Activated CD4-positive, alpha-beta T cell treated with anti-CD3 and anti-CD28 coated beads for 48 hours (primary cell): ENCODE data around the gene GARS1.
A peak's percentile ranks its signal among the peaks of the same experiment; 100 is the strongest.
"Not testable (repeated sequence)": the region's sequence is repeated elsewhere in the genome, so short reads cannot be mapped to it uniquely, and the experiment has no call there.

Experiments used
- DNase-seq: peaks from one replicate; pipeline ENCODE4 v3.0.0-alpha.2; 2020

Gene GARS1

GRCh38 chr7:30583181-30583580 is 11.5 kb upstream of the GARS1 start:
- no peak for DNase-seq

- DNase-seq = no peak
Observed at GRCh38 chr7:30584415-30584814, 10.3 kb upstream of the GARS1 start.

GRCh38 chr7:30584965-30585364 is 9.7 kb upstream of the GARS1 start:
- no peak for DNase-seq

- no peak for DNase-seq
Observed at GRCh38 chr7:30585675-30586074, 9.0 kb upstream of the GARS1 start.

GRCh38 chr7:30587547-30587946 is 7.1 kb upstream of the GARS1 start:
- not testable (repeated sequence) for DNase-seq

- DNase-seq = no peak
Observed at GRCh38 chr7:30589111-30589510, 5.6 kb upstream of the GARS1 start.

- peak; percentile 60 for DNase-seq
Observed at GRCh38 chr7:30594048-30594539, 584 bp upstream of the GARS1 start.

- DNase-seq = no peak
Observed at GRCh38 chr7:30595436-30596013, 847 bp downstream of the GARS1 start.

GRCh38 chr7:30596014-30596641 is 1.4 kb downstream of the GARS1 start:
- DNase-seq = peak; percentile 29

- no peak for DNase-seq
Observed at GRCh38 chr7:30596721-30597120, 2.0 kb downstream of the GARS1 start.

GRCh38 chr7:30598121-30598876 is 3.6 kb downstream of the GARS1 start:
- DNase-seq = no peak

GRCh38 chr7:30604901-30605300 is 10.2 kb downstream of the GARS1 start:
- DNase-seq = no peak

- DNase-seq = no peak
Observed at GRCh38 chr7:30605832-30606231, 11.2 kb downstream of the GARS1 start.

GRCh38 chr7:30612658-30613265 is 18.1 kb downstream of the GARS1 start:
- peak; percentile 67 for DNase-seq

- DNase-seq = no peak
Observed at GRCh38 chr7:30613366-30614325, 19.0 kb downstream of the GARS1 start.

- no peak for DNase-seq
Observed at GRCh38 chr7:30616318-30616717, 21.6 kb downstream of the GARS1 start.

- DNase-seq = no peak
Observed at GRCh38 chr7:30617359-30617758, 22.7 kb downstream of the GARS1 start.

- DNase-seq = no peak
Observed at GRCh38 chr7:30618080-30618676, 23.5 kb downstream of the GARS1 start.

- DNase-seq = no peak
Observed at GRCh38 chr7:30618961-30619360, 24.3 kb downstream of the GARS1 start.

GRCh38 chr7:30625283-30625682 is 30.6 kb downstream of the GARS1 start:
- DNase-seq = no peak

- no peak for DNase-seq
Observed at GRCh38 chr7:30627026-30627425, 32.3 kb downstream of the GARS1 start.

- DNase-seq = no peak
Observed at GRCh38 chr7:30630986-30631385, 36.3 kb downstream of the GARS1 start.
